ENCODE results near the gene OR10S1. TPM values are rescaled to one million over a fixed set of nuclear protein-coding genes. Genes with fewer than 3 reads are reported as not detected.

OR10S1 gene
- not detected for total RNA-seq

GRCh38 chr11:123977731-123978347 lies at the start of gene OR10S1:
Gene OR10S1, minus strand, starts transcription at chr11:123977781. Its CDS starts 117 bp downstream, at chr11:123977664.

GRCh38 chr11:124026498-124026897 lies 48.9 kb upstream of the OR10S1 start, which contains the start of gene OR10G8:
Gene OR10G8, plus strand, starts transcription at chr11:124026798. Its CDS starts 2,825 bp downstream, at chr11:124029623.

GRCh38 chr11:124012697-124013096 lies 35.1 kb upstream of the OR10S1 start, which contains the start of gene OR10G4:
Gene OR10G4, plus strand, starts transcription at chr11:124012997. Its CDS starts 2,578 bp downstream, at chr11:124015575.

GRCh38 chr11:123995119-123995518 lies 17.5 kb upstream of the OR10S1 start, which contains the start of gene OR10G6:
Gene OR10G6, minus strand, starts transcription at chr11:123995161. Its CDS starts 0 bp downstream, at chr11:123995161.

GRCh38 chr11:123943738-123944137 lies 33.8 kb downstream of the OR10S1 start, which contains the start of gene OR6T1:
Gene OR6T1, minus strand, starts transcription at chr11:123943838. Its CDS starts 0 bp downstream, at chr11:123943838.

GRCh38 chr11:123939317-123939716 lies 38.3 kb downstream of the OR10S1 start, which contains the start of gene OR4D5:
Gene OR4D5, plus strand, starts transcription at chr11:123939617. Its CDS starts 0 bp downstream, at chr11:123939617.

Other genes starting within 250 kb of the OR10S1 start
- 12.0 TPM for gene ZNF202, start 236.1 kb downstream of the OR10S1 start, total RNA-seq
- not detected for gene OR6X1, start 223.3 kb downstream of the OR10S1 start, total RNA-seq
- gene OR6M1, start 171.4 kb downstream of the OR10S1 start, total RNA-seq = not detected
- not detected for gene TMEM225, start 92.1 kb downstream of the OR10S1 start, total RNA-seq
- not detected for gene OR8D4, start 75.6 kb downstream of the OR10S1 start, total RNA-seq
- gene OR4D5, start 38.2 kb downstream of the OR10S1 start, total RNA-seq = not detected
- gene OR6T1, start 33.9 kb downstream of the OR10S1 start, total RNA-seq = not detected
- not detected for gene OR10G6, start 17.4 kb upstream of the OR10S1 start, total RNA-seq
- gene OR10G4, start 35.2 kb upstream of the OR10S1 start, total RNA-seq = not detected
- gene OR10G9, start 45.2 kb upstream of the OR10S1 start, total RNA-seq = not detected
- not detected for gene OR10G8, start 49.0 kb upstream of the OR10S1 start, total RNA-seq
- not detected for gene OR10G7, start 63.5 kb upstream of the OR10S1 start, total RNA-seq
- 27.7 TPM for gene VWA5A, start 137.7 kb upstream of the OR10S1 start, total RNA-seq
- not detected for gene OR10D3, start 205.6 kb upstream of the OR10S1 start, total RNA-seq